ENCODE measurements around the gene PYGB.

Gene PYGB

DNA sequence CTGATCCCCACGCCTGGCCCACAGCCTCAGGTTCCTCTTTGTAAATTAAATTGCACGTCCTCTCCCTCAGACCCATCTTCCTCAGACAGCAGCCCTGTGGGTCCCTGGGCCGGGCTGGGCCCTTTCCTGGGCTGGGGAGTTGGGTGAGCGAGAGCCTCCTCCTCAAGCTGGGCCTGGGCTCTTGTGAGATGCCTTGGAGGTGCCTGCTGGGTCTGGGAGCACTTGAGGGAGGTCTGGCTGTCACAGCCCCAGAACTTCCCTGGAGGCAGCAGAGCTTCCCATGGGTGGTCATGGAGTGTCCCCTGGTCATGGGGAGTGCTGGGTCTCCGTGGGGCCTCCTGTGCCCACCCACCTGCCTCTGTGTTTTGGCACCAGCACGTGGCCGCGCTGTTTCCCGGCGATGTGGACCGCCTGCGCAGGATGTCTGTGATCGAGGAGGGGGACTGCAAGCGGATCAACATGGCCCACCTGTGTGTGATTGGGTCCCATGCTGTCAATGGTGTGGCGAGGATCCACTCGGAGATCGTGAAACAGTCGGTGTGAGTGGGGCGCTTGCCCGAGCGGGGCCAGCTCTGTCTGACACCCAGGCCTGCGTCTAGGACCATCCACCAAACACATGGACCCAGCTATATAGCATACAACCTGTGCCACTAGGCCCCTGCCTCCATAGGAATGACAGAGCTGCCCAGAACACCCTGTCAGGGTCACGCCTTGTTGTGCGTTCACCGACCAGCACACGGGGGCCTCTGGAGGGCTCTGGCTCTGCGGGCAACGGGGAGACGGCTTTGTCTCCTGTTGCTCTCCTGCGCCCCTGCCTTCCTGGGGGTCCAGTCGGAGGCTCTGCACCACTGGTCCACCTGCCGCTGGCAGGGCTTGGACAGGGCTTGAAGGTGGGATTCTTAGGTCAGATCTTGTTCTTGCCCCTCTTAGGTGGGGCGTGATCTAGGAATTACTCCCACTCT is 33.0 kb downstream of the PYGB start:
- in situ Hi-C loops (cut with MboI; ENCODE audit: low sequenced_read_pairs) = no loop called here

DNA sequence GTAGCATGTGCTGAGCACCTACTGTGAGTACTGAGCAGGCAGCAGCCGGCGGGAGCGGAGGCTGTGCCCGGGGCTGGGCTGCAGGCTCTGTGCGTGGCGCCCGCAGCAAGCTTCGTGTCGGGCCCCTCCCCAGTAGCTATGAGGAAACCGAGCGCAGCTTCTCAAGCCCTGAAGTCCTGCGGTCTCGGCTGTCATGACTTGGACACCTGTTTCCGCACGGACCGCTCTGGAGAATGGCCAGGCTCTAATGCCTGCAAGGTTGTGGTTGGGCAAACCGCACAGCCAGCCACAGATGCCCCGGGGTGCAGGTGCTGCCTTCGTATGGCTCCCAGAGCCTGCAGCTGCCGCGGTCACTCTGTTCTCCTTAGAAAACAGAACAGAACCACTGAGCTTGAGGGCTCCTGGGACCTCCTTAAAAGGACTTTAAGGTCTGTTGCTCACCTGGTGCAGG is 33.7 kb downstream of the PYGB start:
- in situ Hi-C loops (cut with MboI; ENCODE audit: low sequenced_read_pairs) = no loop called here

DNA sequence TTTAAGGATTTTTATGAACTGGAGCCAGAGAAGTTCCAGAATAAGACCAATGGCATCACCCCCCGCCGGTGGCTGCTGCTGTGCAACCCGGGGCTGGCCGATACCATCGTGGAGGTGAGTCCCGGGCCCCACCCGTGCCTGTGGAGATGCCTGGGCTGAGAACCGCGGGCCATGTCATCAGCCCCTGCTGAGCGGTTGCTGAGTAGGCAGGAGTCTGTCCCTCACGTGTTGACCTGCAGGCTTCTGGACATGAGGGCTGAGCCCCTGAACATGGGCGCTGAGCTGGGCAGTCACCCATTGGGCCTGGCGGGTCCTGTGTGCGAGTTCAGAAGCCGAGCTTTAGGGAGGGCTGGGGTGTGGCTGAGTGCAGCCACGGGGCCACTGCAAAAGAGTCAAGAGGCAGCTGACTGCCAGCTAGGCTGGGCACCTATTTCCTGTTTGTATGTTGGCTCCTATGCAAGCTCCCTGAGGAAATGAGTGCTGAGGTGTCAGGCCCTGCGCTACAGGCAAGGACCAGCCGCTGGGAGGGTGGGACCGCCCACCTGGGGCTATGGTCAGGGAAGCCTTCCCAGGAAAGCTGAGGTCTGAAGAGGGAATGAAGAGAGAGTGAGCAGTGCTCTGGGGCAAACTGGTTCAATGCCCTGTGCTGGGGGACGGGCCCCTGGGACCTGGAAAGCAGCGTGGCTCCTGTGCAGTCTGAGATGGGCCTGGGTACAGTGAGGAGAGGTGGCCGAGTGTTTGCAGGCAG is 34.3 kb downstream of the PYGB start:
- in situ Hi-C loops (cut with MboI; ENCODE audit: low sequenced_read_pairs) = no loop called here

DNA sequence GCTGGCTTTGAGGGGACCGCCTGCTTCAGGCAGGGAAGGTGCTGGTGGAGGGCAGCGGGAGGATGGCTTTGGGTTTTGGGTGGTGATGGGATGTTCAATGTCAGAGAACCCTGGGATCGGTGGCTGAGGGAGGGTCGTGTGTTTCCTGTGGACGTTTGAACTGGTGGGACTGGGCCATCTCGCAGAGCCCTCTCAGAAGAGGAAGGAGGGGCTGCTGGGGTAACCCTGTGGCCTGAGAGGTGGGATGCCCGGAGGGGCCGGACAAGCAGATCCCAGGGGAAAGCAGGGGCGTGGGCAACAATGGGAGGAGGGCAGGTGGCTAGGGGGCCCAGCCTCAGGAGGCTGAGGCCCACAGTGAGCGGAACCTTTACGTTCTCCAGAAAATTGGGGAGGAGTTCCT is 34.9 kb downstream of the PYGB start:
- in situ Hi-C loops (cut with MboI; ENCODE audit: low sequenced_read_pairs) = no loop called here

DNA sequence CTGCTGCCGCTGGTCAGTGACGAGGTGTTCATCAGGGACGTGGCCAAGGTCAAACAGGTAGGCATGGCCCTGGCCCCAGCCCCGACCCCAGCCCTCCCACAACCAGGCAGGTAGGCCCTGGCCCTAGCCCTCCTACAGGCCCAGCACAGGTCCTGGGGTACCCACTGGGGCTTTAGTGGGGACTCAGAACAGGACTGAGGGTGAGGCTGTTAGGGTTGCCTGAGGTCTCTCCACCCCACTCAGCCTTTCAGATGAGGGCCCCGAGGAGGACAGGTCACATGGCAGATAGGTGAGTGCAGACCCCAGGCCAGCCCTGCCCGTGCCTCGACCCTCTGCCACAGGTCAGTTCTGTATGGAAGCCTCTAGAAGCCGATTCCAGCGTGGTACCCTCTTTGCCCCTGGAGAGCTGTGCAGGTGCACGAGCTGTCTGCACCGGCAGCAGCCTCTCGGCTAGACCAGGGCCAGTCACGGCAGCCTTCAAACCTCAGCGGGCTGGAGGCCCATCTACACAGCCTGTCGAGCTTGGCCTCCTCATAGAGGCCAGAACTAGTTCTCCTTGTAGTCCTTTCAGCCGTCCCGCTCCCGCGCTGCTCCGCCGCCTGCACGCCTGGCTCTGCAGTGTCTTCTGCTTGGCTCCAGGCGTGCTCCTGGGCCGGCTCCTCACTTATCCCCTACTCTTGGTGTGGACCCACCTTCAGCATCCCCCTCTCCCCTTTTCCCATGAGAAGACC is 35.5 kb downstream of the PYGB start:
- in situ Hi-C loops (cut with MboI; ENCODE audit: low sequenced_read_pairs) = no loop called here

DNA sequence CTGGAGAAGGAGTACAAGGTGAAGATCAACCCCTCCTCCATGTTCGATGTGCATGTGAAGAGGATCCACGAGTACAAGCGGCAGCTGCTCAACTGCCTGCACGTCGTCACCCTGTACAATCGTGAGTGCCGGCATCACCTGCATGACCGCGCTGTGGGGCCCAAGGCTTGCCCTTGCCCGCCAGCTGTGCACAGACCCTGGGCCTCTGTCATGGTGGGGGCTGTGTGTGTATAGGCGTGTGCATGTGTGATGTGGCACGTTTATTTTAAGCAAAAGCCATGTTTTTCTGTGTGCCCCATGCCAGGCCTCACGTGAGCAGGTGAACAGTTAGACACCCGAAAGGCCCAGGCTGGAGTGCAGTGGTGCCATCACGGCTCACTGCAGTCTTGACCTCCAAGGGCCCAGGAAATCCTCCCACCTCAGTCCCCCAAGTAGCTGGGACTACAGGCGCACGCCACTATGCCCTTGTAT is 36.3 kb downstream of the PYGB start:
- in situ Hi-C loops (cut with MboI; ENCODE audit: low sequenced_read_pairs) = no loop called here

DNA sequence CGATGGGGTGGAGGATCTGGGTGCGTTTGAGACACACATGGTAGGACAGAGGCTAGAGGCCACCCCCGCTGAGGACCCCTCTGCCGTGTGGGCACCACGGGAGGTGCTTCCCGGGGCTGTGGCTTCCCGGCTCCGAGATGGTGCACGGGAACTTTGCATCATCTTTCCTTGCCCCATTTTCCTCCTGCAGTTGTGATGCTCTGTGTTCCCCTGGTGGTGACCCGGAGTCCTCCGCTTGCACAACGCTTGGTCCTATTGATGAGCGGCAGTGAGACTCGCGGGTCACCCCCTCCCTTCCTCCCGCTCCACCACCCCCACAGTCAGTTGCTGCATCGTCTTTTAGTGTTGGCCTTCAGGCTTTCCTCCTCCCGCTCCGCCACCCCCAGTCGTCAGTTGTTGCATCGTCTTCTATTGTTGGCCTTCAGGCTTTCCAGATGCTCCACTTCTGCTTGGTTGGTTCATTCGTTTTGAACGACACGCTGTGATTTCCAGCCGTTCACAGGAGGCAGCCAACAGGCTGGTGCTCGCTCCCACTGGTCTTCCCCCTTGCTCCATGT is 37.3 kb downstream of the PYGB start:
- in situ Hi-C loops (cut with MboI; ENCODE audit: low sequenced_read_pairs) = no loop called here

DNA sequence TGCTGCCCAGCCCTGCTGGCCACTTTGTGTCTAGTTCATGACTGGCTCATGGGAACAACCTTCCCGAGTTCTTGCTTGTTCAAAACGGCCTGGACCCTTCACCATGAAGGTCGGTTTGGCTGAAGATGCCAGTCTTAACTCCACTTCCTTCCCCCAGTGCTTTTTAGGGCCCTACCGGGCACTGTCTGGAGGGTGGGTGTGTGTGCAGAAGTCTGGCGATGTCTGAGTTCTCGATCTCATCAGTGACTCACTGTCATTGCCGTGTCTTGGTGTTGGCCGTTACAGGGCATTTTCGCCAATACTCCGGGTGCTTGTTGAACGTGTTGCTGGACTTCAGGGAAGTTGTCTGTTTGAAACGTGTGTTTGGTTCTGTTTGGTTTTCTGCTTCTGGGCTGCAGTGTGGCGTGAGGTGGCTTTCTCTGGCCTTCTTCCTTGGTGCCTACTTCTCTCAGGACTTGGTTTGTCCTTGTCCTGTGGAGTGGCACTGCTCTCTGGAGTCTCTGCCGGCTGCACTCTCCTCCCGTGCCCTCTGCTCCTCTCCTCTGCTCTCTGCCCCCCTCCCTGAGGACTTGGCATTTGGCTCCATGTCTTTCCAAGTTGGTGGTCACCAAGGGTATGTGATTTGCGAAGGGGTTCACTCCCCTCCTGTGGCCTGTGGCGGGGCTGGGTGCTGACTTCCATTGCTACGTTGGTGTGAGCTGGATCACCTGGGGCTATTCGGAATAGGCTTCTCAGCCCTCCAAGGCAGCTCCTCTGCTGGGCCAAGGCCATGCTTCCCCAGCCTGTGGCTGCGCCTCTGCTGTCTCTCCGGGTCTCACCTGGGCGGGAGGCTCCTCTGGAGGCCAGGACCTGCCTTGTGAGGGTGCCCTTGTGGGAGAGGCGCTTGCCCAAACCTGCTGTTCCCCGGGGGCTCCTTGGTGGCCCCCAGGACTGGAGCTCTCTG is 38.2 kb downstream of the PYGB start:
- in situ Hi-C loops (cut with MboI; ENCODE audit: low sequenced_read_pairs) = no loop called here

DNA sequence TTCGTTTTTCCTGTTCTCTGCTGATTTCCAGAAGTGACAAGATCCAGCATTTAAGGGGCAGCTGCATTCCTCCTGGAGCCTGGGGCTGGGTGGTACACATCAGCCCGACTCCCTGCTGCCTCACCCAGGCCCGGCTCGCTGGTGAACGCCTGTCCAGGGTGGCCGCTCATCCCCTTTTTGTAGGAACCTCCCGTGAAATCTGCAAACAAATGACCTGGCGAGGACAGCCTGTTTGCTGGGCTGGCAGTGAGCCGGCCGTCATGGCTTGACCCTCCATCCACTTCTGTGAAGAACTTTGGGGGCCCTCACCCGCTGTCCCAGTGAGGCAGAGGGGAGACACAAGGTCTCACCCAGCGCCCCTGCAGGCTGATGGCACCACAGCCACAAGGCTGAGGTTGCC is 39.0 kb downstream of the PYGB start:
- in situ Hi-C loops (cut with MboI; ENCODE audit: low sequenced_read_pairs) = no loop called here

DNA sequence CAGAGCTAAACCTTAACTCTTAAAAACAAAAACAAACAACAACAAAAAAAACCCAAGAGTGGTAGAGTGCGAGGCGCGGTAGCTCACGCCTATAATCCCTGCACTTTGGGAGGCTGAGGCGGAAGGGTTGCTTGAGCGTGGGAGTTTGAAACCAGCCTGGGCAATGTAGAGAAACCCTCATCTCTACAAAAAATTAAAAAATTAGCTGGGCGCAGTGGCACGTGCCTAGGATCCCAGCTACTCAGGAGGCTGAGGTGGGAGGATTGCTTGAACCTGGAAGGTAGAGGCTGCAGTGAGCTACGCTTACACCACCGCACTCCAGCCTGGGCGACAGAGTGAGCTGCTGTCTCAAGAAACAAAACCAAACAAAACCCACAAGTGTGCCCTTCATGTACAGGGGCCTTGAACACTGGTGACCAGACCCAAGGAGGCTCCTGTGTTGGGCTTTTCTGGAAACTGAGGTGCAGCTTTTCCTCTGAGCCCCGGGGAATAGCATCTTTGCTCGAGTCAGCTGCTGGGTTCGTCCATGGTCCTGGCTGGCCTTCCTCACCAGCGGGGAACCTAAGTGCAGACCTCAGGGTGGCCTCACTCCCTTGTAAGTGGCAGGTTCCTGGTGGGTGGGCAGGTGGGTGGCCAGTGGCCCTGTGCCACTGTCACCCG is 39.9 kb downstream of the PYGB start:
- in situ Hi-C loops (cut with MboI; ENCODE audit: low sequenced_read_pairs) = no loop called here

DNA sequence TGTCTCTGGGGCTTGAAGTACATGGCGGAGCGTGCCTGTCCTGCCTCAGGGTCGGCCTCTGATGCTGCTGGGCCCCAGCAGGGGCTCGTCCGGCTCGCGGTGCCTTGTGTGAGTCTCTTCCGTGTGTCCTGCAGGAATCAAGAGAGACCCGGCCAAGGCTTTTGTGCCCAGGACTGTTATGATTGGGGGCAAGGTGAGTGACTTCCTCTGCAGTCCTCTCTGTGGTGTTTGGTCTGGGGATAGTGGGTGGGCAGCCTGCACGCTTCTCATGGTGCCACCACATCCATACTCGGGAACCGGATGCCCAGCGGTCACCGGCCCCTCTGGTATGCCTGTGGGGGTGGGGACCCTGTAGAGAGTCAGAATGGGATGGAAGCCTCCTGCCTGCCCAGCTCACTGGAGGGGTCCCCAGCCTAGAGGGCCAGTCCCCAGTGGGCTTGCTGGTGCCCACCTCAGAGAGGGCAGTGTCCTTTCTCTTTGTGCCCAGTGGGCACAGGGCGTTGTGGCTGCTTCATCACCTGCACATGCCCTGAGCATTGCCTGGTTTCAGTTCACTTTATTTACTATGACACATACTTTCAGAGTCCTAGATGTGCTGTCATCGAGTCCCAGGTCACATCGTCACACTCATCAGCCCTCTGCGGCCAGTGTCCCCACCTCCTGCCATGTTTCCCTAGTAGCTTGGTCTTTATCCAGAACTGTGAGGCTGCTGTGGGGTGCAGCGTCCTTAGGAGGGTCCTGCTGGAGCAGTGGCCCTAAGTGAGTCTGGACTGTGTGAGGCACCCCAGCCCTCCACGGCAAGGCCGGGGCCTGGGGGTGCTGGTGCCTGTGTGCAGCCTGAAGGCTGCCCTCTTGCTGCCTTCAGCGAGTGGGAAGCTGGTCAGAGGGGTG is 40.7 kb downstream of the PYGB start:
- in situ Hi-C loops (cut with MboI; ENCODE audit: low sequenced_read_pairs) = no loop called here

DNA sequence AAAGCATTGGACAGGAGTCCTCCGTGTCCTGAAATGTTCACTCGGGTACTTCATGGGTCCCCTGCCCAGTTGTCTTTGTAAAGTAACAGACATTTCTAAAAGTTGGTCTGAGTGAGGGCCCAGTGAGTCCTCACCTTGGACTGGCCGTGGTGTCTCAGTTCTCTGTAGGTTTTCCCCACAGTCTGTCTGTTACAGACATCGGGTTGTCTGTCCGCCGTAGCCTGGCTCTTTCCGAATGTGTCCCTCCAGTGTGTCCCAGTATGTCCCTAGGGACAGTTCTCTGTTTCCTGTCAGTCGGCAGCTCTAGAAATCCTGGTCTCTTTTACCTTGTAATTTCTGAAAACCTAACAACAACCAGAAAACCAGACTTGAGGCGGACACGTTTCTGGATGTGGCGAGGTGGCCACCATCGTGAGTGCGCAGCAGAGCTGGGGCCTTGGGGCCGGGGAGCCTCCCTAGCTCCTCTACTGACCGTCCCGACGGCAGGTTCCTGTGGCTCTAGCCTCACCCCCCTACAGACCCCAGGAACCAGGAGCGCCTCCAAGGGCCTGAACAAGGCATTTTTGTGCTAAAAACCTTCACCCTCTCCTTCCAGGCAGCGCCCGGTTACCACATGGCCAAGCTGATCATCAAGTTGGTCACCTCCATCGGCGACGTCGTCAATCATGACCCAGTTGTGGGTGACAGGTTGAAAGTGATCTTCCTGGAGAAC is 42.2 kb downstream of the PYGB start:
- in situ Hi-C loops (cut with MboI; ENCODE audit: low sequenced_read_pairs) = no loop called here

DNA sequence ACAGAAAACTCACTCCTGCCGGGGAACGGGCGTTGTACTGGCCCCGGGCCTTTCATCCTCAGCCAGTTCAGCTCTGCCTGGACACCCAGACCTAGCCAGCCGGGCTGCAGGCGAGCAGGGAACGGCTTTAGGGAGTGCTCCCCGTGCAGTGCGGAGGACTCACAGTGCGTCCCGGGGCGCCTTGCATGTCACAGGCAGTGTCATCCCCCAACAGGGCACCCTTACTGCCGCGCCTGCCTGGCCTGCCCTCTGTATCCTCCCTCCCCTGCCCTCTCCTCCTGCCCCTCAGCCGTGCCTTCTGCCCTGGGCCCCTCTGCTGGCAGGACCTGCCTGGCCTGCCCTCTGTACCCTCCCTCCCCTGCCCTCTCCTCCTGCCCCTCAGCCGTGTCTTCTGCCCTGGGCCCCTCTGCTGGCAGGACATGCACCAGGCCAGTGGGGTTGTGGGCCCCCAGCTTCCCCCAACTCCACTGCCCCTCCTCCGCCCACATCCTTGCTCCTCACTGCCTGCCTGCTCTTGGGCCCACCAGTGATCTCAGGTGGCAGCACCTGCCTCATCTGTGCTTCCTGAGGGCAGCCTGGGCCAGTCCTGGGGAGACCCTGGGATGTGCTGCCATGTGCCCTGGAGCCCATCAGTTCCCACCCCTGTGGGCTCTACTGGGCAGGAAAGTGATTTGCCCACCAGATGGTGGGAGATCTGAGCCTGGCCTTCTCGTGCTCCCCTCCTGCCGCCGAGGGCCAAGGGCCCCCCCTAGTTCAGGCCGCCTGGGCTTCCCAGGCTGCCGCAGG is 43.0 kb downstream of the PYGB start:
- in situ Hi-C loops (cut with MboI; ENCODE audit: low sequenced_read_pairs) = no loop called here

DNA sequence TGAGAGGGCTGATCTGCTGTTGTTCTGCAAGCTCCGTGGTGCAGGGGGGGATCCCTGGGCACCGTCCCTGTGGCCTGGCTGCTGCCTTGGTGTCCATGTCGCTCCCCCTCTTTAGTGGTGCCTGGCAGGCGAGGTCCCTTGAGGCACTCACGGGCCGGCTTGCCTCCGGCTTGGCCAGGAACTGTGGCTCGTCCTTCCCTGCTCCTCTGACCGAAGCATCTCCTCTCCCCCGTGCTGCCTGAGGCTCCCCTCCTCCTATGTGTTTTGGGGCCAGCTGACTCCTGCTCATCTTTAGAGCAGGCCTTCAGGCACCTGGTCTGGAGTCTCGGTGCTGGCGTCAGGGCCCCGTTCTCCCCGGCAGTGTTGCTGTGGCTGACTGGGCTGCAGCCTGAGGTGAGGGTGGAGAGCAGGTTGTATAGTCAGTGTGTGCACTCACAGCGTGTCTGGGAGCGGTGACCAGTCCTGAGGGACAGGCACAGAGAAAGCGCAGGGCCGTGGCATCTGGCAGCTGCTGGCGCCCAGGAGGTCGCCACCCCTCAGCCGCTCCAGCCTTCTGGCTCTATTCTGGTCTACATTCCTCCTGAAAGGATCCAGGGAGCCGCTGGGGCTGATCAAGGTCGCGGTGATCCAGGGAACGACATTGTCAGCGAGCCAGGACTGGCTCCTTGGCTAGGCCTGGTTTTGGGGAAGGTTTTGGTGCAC is 43.7 kb downstream of the PYGB start:
- in situ Hi-C loops (cut with MboI; ENCODE audit: low sequenced_read_pairs) = no loop called here

DNA sequence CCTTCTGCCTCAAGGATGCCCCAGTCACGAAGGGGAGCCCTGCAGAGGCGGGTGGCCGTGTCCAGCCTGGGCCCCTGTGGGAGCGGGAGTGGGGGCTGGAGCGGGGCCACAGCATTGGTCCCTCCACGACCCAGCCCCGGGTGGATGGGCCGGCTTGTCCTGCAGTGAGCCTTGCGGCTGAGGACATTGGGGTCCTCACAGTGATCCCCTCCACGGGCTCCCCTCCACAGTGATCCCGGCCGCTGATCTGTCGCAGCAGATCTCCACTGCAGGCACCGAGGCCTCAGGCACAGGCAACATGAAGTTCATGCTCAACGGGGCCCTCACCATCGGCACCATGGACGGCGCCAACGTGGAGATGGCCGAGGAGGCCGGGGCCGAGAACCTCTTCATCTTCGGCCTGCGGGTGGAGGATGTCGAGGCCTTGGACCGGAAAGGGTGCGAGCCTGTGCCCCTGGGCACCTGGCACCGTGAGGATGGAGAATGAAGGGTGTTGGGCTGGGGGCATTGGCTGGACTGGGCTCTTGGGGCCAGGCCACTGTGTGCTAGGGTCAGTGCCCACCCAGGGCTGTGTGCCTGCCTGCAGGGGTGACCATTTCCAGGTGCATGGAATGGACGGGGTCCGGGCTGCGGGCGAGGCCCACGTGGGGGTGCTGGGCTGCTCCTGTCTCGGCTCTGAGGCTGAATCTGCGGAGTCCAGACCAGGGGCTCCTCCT is 44.4 kb downstream of the PYGB start:
- in situ Hi-C loops (cut with MboI; ENCODE audit: low sequenced_read_pairs) = no loop called here

DNA sequence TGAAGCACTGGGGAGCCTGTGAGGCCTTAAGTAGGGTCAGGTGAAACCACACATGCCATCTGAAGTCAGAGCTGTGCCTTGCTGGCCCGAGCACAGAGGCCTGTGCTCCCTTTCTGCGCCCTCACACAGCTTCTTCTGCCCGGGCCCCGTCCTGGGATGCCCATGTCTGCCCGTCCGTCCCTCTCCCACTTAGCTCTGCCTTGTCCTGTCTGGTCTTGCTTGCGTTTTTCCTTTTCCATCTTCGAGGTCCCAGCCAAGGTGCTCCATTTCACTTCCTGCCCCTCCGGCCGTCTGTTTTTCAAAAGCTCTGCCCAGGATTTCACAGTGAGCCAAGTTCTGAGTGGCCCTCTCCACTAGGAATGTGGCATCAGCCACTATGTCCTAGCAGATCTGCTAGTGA is 45.6 kb downstream of the PYGB start:
- in situ Hi-C loops (cut with MboI; ENCODE audit: low sequenced_read_pairs) = no loop called here
